ENCODE measurements around the gene ANKS1B. TPM values are rescaled to one million over a fixed set of nuclear protein-coding genes. Genes with fewer than 3 reads are reported as not detected.

The ANKS1B gene
- total and polyA plus RNA-seq, 10 of the 15 experiments (the other 5 are each of a cell fraction or from before 2014, with no cell fraction given), result 0.16 to 1.3 (median 0.82) TPM; not detected in 7

GRCh38 chr12:98769068-98769467 is 1215.7 kb downstream of the ANKS1B start:
- POLR2A ChIA-PET, result interaction anchor here (0.6 to 0.7 kb wide), 2 partner anchors 21 to 200 kb away, joined by 7 to 9 read pairs; no protein-coding TSS in a partner anchor
- in situ Hi-C loops (cut with MboI) (no loop called here), intact Hi-C loops (cut with micrococcal nuclease; ENCODE audit: unreplicated experiment) (no loop called here)
- BruUV-seq (replicated peaks), result no TSS peak
- no peaks in the 10 kb centered on the region for H3K4me1 ChIP-seq (ENCODE audit: control insufficient read depth, insufficient read depth, low read length)
- H3K79me2 ChIP-seq (ENCODE audit: control insufficient read depth, insufficient read depth, low read length), result no peaks in the 10 kb centered on the region
- no peaks in the 10 kb centered on the region for H3K9me3 ChIP-seq (replicated peaks; ENCODE audit: control insufficient read depth, insufficient read depth, low read length)
- H3K27me3 ChIP-seq (replicated peaks in 1 of 2; ENCODE audit: control insufficient read depth in 2 of 2, insufficient read depth in 2 of 2, low read length in 1 of 2), result no peaks in the 10 kb centered on the region; a peak in 2 of 4 replicates
- FAIRE-seq (no peak), DNase-seq (ENCODE audit: low read depth, low spot score) (no peak), ATAC-seq (no peak)
- no peak overlapping the region for H3K9ac ChIP-seq (ENCODE audit: control insufficient read depth, insufficient read depth, low read length)
- CTCF ChIA-PET, result interaction anchor here (0.6 to 1.4 kb wide), 5 partner anchors 12 to 230 kb away, joined by 3 to 4 read pairs (median 3); no protein-coding TSS in a partner anchor
- TF ChIP-seq IKZF1 (conservative IDR thresholded peaks at IDR 0.05) (no peak), SKIL (IDR thresholded peaks at IDR 0.05; ENCODE audit: low read depth, poor library complexity, severe bottlenecking) (no peak), MLLT1 (IDR thresholded peaks at IDR 0.05) (no peak), HSF1 (IDR thresholded peaks at IDR 0.05; ENCODE audit: low read depth, low read length) (no peak), REST (IDR thresholded peaks at IDR 0.05; ENCODE audit: low read depth, low read length) (no peak), ZZZ3 (IDR thresholded peaks at IDR 0.05; ENCODE audit: control insufficient read depth, insufficient read length, low read depth) (no peak), ATF7 (IDR thresholded peaks at IDR 0.05; ENCODE audit: low read depth) (no peak), CREM (IDR thresholded peaks at IDR 0.05; ENCODE audit: low read depth) (no peak), BRCA1 (IDR thresholded peaks at IDR 0.05; ENCODE audit: low read depth, low read length) (no peak), TARDBP (IDR thresholded peaks at IDR 0.05; ENCODE audit: borderline replicate concordance) (no peak), JUND (IDR thresholded peaks at IDR 0.05; ENCODE audit: low read depth, low read length) (no peak), RELB (IDR thresholded peaks at IDR 0.05; ENCODE audit: low read depth) (no peak)
- no peak overlapping the region for H2AFZ ChIP-seq (ENCODE audit: control insufficient read depth, low read depth, low read length)
- RAD21 ChIA-PET (ENCODE audit: unreplicated experiment), result interaction anchor here (0.6 kb wide), 2 partner anchors 49 to 320 kb away, joined by 3 read pairs; no protein-coding TSS in a partner anchor
- no peak overlapping the region for H3K4me3 ChIP-seq
- no peak overlapping the region for H3K27ac ChIP-seq (ENCODE audit: control insufficient read depth, insufficient read depth)
- H3K36me3 ChIP-seq (ENCODE audit: control insufficient read depth in 2 of 2, insufficient read depth in 2 of 2, low read length in 1 of 2), result no peaks in the 10 kb centered on the region
- H3K4me2 ChIP-seq (ENCODE audit: control insufficient read depth, insufficient read depth), result no peak overlapping the region
- SMC1A ChIA-PET (ENCODE audit: uncharacterized antibody, unreplicated experiment), result interaction anchor here (0.7 to 1.2 kb wide), 4 partner anchors 9 to 167 kb away, joined by 3 read pairs; no protein-coding TSS in a partner anchor
- H4K20me1 ChIP-seq (ENCODE audit: control insufficient read depth, insufficient read depth), result no peaks in the 10 kb centered on the region
